GM23338 (cell line): ENCODE measurements around the gene ZBTB14. TPM values are rescaled to one million over a fixed set of nuclear protein-coding genes. Genes with fewer than 3 reads are reported as not detected.
A peak's percentile ranks its signal among the peaks of the same experiment; 100 is the strongest.

ENCODE experiments used
- ATAC-seq: fragments of 200-7000 bp; cut with Tn5 transposase; 3 replicates; pipeline ENCODE4 v1.9.1; 2020
- DNase-seq: peaks from one replicate; pipeline ENCODE4 v3.0.0-alpha.2; 2015; ENCODE audit warnings: low spot score
- H2AFZ ChIP-seq: fragments of 200-600 bp; sonication (generic); 2 replicates; pipeline ENCODE4 v1.8.0; 2016; ENCODE audit warnings: antibody characterized with exemption, mild to moderate bottlenecking, moderate library complexity
- H3F3A ChIP-seq: fragments of 200-600 bp; sonication (generic); replicated peaks from 2 replicates; pipeline ENCODE4 v1.8.0; 2017; ENCODE audit warnings: antibody characterized with exemption, mixed run types, low read depth
- H3K27ac ChIP-seq: fragments of 200-600 bp; sonication (generic); 2 replicates; pipeline ENCODE4 v1.6.1; 2016; ENCODE audit warnings: low read depth
- H3K27me3 ChIP-seq: fragments of 200-600 bp; sonication (generic); 2 replicates; pipeline ENCODE4 v1.8.0; 2016; ENCODE audit warnings: mild to moderate bottlenecking, mixed run types, moderate library complexity; ENCODE audit not compliant: insufficient read depth
- H3K36me3 ChIP-seq: fragments of 200-600 bp; sonication (generic); 2 replicates; pipeline ENCODE4 v1.8.0; 2016; ENCODE audit warnings: mild to moderate bottlenecking; ENCODE audit not compliant: insufficient read depth
- H3K4me1 ChIP-seq: fragments of 200-600 bp; sonication (generic); 2 replicates; pipeline ENCODE4 v1.8.0; 2016; ENCODE audit warnings: mild to moderate bottlenecking, moderate library complexity; ENCODE audit not compliant: insufficient read depth
- H3K4me2 ChIP-seq: fragments of 200-600 bp; sonication (generic); 2 replicates; pipeline ENCODE4 v1.7.1; 2017; ENCODE audit warnings: mixed run types
- H3K4me3 ChIP-seq: fragments of 200-600 bp; sonication (generic); 2 replicates; pipeline ENCODE4 v1.6.1; 2016; ENCODE audit warnings: mixed run types
- H3K79me2 ChIP-seq: fragments of 200-600 bp; sonication (generic); replicated peaks from 2 replicates; pipeline ENCODE4 v1.8.0; 2017; ENCODE audit warnings: mild to moderate bottlenecking; ENCODE audit not compliant: insufficient read depth
- H3K9me2 ChIP-seq: fragments of 200-600 bp; sonication (generic); 2 replicates; pipeline ENCODE4 v1.8.0; 2017; ENCODE audit not compliant: insufficient read depth
- H4K20me1 ChIP-seq: fragments of 200-600 bp; sonication (generic); replicated peaks from 2 replicates; pipeline ENCODE4 v1.8.0; 2017; ENCODE audit warnings: mild to moderate bottlenecking; ENCODE audit not compliant: insufficient read depth
- H3K27ac Mint-ChIP-seq: 2 replicates; pipeline ENCODE4 v1.8.0; 2020; ENCODE audit warnings: inconsistent platforms, mild to moderate bottlenecking, moderate library complexity, mixed read lengths
- H3K27me3 Mint-ChIP-seq: 3 replicates; pipeline ENCODE4 v1.8.0; 2022; ENCODE audit warnings: low read depth, mild to moderate bottlenecking, moderate library complexity, mixed read lengths, inconsistent platforms; ENCODE audit not compliant: insufficient read depth, poor library complexity
- H3K36me3 Mint-ChIP-seq: 3 replicates; pipeline ENCODE4 v1.8.0; 2021; ENCODE audit warnings: low read depth, mild to moderate bottlenecking, inconsistent platforms, moderate library complexity, mixed read lengths
- H3K4me1 Mint-ChIP-seq: 3 replicates; pipeline ENCODE4 v1.8.0; 2020; ENCODE audit warnings: mild to moderate bottlenecking, inconsistent platforms, mixed read lengths
- H3K4me3 Mint-ChIP-seq: 3 replicates; pipeline ENCODE4 v1.8.0; 2021; ENCODE audit warnings: moderate library complexity, mild to moderate bottlenecking, inconsistent platforms, mixed read lengths
- H3K9me3 Mint-ChIP-seq: 3 replicates; pipeline ENCODE4 v1.8.0; 2020; ENCODE audit warnings: moderate library complexity, mild to moderate bottlenecking, inconsistent platforms, mixed read lengths
- CREB1 ChIP-seq: fragments of 250-450 bp; sonication (Bioruptor Pico); IDR thresholded peaks from 2 replicates; pipeline ENCODE4 v1.5.0; 2020; ENCODE audit warnings: low read depth, mild to moderate bottlenecking, moderate library complexity
- EZH2phosphoT487 ChIP-seq: fragments of 200-600 bp; sonication (generic); IDR thresholded peaks from one replicate; pipeline ENCODE4 v1.8.1; 2018; ENCODE audit warnings: antibody characterized with exemption; ENCODE audit not compliant: unreplicated experiment
- NANOG ChIP-seq: IDR thresholded peaks from 2 replicates; pipeline ENCODE4 v1.6.1; 2016; ENCODE audit warnings: antibody characterized with exemption, borderline replicate concordance
- ZNF114 ChIP-seq: fragments of 250-450 bp; sonication (Bioruptor Pico); IDR thresholded peaks from 2 replicates; pipeline ENCODE4 v1.5.0; 2020; ENCODE audit warnings: mild to moderate bottlenecking, moderate library complexity
- long read RNA-seq: library from polyadenylated mRNA; unstranded; transcript quantifications from one replicate; pipeline ENCODE4 v2.0.0, GENCODE V29; 2020; ENCODE audit not compliant: unreplicated experiment
- polyA plus RNA-seq: library from polyadenylated mRNA; unstranded; fragments of >200 nt; fragmentation: Nextera tagmentation; extraction: Ambion mirVana; gene quantifications from 2 replicates; pipeline ENCODE4 v1.2.1, GENCODE V29; 2016
- total RNA-seq: library from RNA; depleted of rRNA; stranded (reverse); fragments of >200 nt; shearing (Covaris generic); gene quantifications from 2 replicates; pipeline ENCODE4 v1.2.3, GENCODE V29; 2014; rRNA removed
- TF ChIP-seq, protein P1 (sequence below): IDR thresholded peaks from 2 replicates; pipeline ENCODE4 v1.6.1; 2016; ENCODE audit warnings: antibody characterized with exemption
- TF ChIP-seq, protein P2 (sequence below): IDR thresholded peaks from one replicate; pipeline ENCODE4 v1.6.1; 2018; ENCODE audit warnings: antibody characterized with exemption; ENCODE audit not compliant: unreplicated experiment
- TF ChIP-seq, protein P3 (sequence below), 2 experiments: fragments of 200-600 bp in 1 of 2; sonication (generic) in 1 of 2; conservative IDR thresholded peaks; 2 replicates each; pipeline versions ENCODE4 v1.5.1 to v1.6.1; 2016 to 2017; ENCODE audit warnings: antibody characterized with exemption in 2 of 2, low read depth in 2 of 2, mild to moderate bottlenecking in 2 of 2, moderate library complexity in 1 of 2

The ZBTB14 gene, protein sequence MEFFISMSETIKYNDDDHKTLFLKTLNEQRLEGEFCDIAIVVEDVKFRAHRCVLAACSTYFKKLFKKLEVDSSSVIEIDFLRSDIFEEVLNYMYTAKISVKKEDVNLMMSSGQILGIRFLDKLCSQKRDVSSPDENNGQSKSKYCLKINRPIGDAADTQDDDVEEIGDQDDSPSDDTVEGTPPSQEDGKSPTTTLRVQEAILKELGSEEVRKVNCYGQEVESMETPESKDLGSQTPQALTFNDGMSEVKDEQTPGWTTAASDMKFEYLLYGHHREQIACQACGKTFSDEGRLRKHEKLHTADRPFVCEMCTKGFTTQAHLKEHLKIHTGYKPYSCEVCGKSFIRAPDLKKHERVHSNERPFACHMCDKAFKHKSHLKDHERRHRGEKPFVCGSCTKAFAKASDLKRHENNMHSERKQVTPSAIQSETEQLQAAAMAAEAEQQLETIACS
- total RNA-seq = 14.0 and 16.8 TPM in 2 replicates
- 5.2 and 6.0 TPM in 2 replicates for polyA plus RNA-seq
- long read RNA-seq, partial matches to known transcripts = 0 of 1 reads
- long read RNA-seq, other reads (novel, unspliced or antisense) = 0 of 1 reads

- H2AFZ ChIP-seq = peak within 1 kb of the TSS; percentile 92
- H3K4me3 ChIP-seq = peak within 1 kb of the TSS; percentile 96
- H3K27ac Mint-ChIP-seq = peak within 1 kb of the TSS; percentile 96
- peak within 1 kb of the TSS; percentile 94 for H3K27ac ChIP-seq
- peaks cover 9% of the 10 kb centered on the region; the same call in 1 of the 2 replicates for H3F3A ChIP-seq
- peak within 1 kb of the TSS; percentile 89 for H3K4me2 ChIP-seq
- no peaks in the 10 kb centered on the region; the same call in 2 of the 3 replicates for H3K9me3 Mint-ChIP-seq
- peak within 1 kb of the TSS; percentile 89 for H3K4me3 Mint-ChIP-seq
- peaks cover 19% of the 10 kb centered on the region for H3K79me2 ChIP-seq
- peaks cover 20% of the 10 kb centered on the region for H3K27me3 Mint-ChIP-seq
- DNase-seq (peak; percentile 56), ATAC-seq (peak; percentile 23)
- H3K36me3 ChIP-seq = peaks cover 19% of the 10 kb centered on the region; the same call in 1 of the 2 replicates
- peaks cover 14% of the 10 kb centered on the region for H3K4me1 Mint-ChIP-seq
- TF ChIP-seq EZH2phosphoT487 = no peak
- no peak for TF ChIP-seq ZNF114 (CRISPR knock-in tag)
- no peak for TF ChIP-seq NANOG
- TF ChIP-seq, protein P1, sequence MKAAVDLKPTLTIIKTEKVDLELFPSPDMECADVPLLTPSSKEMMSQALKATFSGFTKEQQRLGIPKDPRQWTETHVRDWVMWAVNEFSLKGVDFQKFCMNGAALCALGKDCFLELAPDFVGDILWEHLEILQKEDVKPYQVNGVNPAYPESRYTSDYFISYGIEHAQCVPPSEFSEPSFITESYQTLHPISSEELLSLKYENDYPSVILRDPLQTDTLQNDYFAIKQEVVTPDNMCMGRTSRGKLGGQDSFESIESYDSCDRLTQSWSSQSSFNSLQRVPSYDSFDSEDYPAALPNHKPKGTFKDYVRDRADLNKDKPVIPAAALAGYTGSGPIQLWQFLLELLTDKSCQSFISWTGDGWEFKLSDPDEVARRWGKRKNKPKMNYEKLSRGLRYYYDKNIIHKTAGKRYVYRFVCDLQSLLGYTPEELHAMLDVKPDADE = no peak
- TF ChIP-seq, protein P2, sequence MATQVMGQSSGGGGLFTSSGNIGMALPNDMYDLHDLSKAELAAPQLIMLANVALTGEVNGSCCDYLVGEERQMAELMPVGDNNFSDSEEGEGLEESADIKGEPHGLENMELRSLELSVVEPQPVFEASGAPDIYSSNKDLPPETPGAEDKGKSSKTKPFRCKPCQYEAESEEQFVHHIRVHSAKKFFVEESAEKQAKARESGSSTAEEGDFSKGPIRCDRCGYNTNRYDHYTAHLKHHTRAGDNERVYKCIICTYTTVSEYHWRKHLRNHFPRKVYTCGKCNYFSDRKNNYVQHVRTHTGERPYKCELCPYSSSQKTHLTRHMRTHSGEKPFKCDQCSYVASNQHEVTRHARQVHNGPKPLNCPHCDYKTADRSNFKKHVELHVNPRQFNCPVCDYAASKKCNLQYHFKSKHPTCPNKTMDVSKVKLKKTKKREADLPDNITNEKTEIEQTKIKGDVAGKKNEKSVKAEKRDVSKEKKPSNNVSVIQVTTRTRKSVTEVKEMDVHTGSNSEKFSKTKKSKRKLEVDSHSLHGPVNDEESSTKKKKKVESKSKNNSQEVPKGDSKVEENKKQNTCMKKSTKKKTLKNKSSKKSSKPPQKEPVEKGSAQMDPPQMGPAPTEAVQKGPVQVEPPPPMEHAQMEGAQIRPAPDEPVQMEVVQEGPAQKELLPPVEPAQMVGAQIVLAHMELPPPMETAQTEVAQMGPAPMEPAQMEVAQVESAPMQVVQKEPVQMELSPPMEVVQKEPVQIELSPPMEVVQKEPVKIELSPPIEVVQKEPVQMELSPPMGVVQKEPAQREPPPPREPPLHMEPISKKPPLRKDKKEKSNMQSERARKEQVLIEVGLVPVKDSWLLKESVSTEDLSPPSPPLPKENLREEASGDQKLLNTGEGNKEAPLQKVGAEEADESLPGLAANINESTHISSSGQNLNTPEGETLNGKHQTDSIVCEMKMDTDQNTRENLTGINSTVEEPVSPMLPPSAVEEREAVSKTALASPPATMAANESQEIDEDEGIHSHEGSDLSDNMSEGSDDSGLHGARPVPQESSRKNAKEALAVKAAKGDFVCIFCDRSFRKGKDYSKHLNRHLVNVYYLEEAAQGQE = no peak
- H3K9me2 ChIP-seq = no peaks in the 10 kb centered on the region
- peaks cover 16% of the 10 kb centered on the region for H3K27me3 ChIP-seq
- peaks cover 11% of the 10 kb centered on the region for H3K4me1 ChIP-seq
- peaks cover 4% of the 10 kb centered on the region; the same call in 1 of the 2 replicates for H4K20me1 ChIP-seq
- peaks cover 17% of the 10 kb centered on the region for H3K36me3 Mint-ChIP-seq
Measured at GRCh38 chr18:5295231-5295920, at the start of gene ZBTB14. ZBTB14 (minus strand) TSS chr18:5295726; CDS start chr18:5293246, 2,480 bp downstream.

- H3K27me3 Mint-ChIP-seq = no peaks in the 10 kb centered on the region
- no peak for ATAC-seq
- H3K79me2 ChIP-seq = no peaks in the 10 kb centered on the region
- no peaks in the 10 kb centered on the region for H3K9me2 ChIP-seq
- no peaks in the 10 kb centered on the region for H3F3A ChIP-seq
- no peaks in the 10 kb centered on the region for H4K20me1 ChIP-seq
- TF ChIP-seq, protein P3, sequence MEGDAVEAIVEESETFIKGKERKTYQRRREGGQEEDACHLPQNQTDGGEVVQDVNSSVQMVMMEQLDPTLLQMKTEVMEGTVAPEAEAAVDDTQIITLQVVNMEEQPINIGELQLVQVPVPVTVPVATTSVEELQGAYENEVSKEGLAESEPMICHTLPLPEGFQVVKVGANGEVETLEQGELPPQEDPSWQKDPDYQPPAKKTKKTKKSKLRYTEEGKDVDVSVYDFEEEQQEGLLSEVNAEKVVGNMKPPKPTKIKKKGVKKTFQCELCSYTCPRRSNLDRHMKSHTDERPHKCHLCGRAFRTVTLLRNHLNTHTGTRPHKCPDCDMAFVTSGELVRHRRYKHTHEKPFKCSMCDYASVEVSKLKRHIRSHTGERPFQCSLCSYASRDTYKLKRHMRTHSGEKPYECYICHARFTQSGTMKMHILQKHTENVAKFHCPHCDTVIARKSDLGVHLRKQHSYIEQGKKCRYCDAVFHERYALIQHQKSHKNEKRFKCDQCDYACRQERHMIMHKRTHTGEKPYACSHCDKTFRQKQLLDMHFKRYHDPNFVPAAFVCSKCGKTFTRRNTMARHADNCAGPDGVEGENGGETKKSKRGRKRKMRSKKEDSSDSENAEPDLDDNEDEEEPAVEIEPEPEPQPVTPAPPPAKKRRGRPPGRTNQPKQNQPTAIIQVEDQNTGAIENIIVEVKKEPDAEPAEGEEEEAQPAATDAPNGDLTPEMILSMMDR (conservative IDR thresholded peaks at IDR 0.05; ENCODE audit: low read depth in 2 of 2) = 0 out of 4 replicates have a peak, but pooled peaks of 1 of the 2 experiments have one; percentile 7
- no peak for TF ChIP-seq CREB1 (CRISPR knock-in tag)
- no peak overlapping the region for H2AFZ ChIP-seq
- H3K27ac Mint-ChIP-seq = no peak overlapping the region
- no peak for DNase-seq
- H3K4me3 Mint-ChIP-seq = no peak overlapping the region
- H3K4me1 ChIP-seq = peaks cover 9% of the 10 kb centered on the region
- H3K36me3 ChIP-seq = no peaks in the 10 kb centered on the region
- no peak overlapping the region for H3K4me2 ChIP-seq
- no peaks in the 10 kb centered on the region for H3K27me3 ChIP-seq
- H3K36me3 Mint-ChIP-seq = no peaks in the 10 kb centered on the region
- H3K4me3 ChIP-seq = no peak overlapping the region
- peaks cover 8% of the 10 kb centered on the region; the same call in 2 of the 3 replicates for H3K4me1 Mint-ChIP-seq
- H3K27ac ChIP-seq = no peak overlapping the region
- peaks cover 3% of the 10 kb centered on the region; the same call in 2 of the 3 replicates for H3K9me3 Mint-ChIP-seq
Measured at GRCh38 chr18:5339202-5339834, 43.8 kb upstream of the ZBTB14 start.
